OCI-LY3 (cell line): ENCODE data around the gene SIN3A.

Experiments used
- EZH2phosphoT487 ChIP-seq: fragments of 200-600 bp; shearing (Covaris generic); IDR thresholded peaks from 2 replicates; pipeline ENCODE4 v1.6.1; 2018; ENCODE audit warnings: antibody characterized with exemption, mixed run types, low read depth
- TF ChIP-seq, protein P1 (sequence below): fragments of 200-600, 300-600 bp; sonication (generic); IDR thresholded peaks from 2 replicates; pipeline ENCODE4 v1.5.1; 2014; ENCODE audit warnings: antibody characterized with exemption, low read length, low read depth

- TF ChIP-seq, protein P1, sequence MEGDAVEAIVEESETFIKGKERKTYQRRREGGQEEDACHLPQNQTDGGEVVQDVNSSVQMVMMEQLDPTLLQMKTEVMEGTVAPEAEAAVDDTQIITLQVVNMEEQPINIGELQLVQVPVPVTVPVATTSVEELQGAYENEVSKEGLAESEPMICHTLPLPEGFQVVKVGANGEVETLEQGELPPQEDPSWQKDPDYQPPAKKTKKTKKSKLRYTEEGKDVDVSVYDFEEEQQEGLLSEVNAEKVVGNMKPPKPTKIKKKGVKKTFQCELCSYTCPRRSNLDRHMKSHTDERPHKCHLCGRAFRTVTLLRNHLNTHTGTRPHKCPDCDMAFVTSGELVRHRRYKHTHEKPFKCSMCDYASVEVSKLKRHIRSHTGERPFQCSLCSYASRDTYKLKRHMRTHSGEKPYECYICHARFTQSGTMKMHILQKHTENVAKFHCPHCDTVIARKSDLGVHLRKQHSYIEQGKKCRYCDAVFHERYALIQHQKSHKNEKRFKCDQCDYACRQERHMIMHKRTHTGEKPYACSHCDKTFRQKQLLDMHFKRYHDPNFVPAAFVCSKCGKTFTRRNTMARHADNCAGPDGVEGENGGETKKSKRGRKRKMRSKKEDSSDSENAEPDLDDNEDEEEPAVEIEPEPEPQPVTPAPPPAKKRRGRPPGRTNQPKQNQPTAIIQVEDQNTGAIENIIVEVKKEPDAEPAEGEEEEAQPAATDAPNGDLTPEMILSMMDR, result no peak
- no peak for TF ChIP-seq EZH2phosphoT487
Measured at GRCh38 chr15:75325922-75326321, 125.6 kb downstream of the SIN3A start.
